NOMO-1 (cell line): ENCODE data around the gene HAUS2.
A peak's percentile ranks its signal among the peaks of the same experiment; 100 is the strongest.
"Not testable (repeated sequence)": the region's sequence is repeated elsewhere in the genome, so short reads cannot be mapped to it uniquely, and the experiment has no call there.

ENCODE experiments used
- DNase-seq, 2 experiments: peaks; one replicate each; lab custom pipeline; 2025; ENCODE audit not compliant: unreplicated experiment in 2 of 2; lab: John Stamatoyannopoulos, UW

Gene HAUS2

DNA sequence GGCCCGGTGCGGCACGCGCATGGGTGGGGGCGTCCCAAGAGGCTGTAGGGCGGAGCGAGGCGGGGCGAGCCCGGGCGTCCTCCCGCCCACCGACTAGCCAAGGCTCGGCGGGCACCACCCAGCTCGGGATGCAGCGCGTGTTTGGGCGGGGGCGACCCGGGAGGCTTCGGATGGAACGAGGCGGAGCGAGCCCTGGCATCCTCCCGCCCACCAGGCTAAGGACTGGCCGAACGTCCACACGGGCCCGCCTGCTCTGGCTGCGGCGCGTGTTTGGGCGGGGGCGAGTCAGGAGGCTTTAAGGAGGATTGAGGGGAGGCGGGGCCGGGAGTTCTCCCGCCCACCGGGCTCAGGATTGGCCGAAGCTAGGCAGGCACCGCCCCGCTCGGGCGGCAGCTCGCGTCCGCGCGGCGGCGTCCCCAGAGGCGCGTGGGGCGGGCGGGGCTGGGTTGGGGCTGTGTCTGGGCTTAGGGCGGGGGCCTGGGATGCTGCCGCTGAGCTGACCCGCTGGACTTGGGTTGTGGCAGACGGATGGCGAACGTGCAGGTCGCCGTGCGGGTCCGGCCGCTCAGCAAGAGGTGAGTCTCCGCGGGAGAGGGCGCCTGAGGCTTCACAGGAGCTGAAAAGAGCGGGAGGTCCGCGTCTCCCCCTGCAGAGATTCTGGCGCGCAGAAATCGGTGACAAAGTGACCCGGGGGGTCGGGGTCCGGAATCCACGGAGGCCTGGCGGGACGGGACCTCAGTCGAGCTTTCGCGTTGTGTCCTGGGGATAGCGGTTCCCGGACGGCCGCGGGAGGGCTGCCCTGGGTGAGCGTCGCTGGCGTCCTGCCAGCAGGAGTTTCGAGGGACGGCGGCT is 26.8 kb downstream of the HAUS2 start, which contains the start of gene STARD9:
Gene STARD9, plus strand, starts transcription at position 419 of the 852 bp plus-strand sequence. Its CDS starts 110 bp downstream, at position 529.
- DNase-seq, result peak; percentile 96 to 98

GRCh38 chr15:42576040-42576594 is 27.5 kb downstream of the HAUS2 start:
- no peak for DNase-seq

GRCh38 chr15:42576776-42577175 is 28.1 kb downstream of the HAUS2 start:
- DNase-seq, result no peak

GRCh38 chr15:42577514-42578031 is 28.9 kb downstream of the HAUS2 start:
- no peak for DNase-seq

- DNase-seq, result no peak
Observed at GRCh38 chr15:42578984-42579537, 30.4 kb downstream of the HAUS2 start.

DNA sequence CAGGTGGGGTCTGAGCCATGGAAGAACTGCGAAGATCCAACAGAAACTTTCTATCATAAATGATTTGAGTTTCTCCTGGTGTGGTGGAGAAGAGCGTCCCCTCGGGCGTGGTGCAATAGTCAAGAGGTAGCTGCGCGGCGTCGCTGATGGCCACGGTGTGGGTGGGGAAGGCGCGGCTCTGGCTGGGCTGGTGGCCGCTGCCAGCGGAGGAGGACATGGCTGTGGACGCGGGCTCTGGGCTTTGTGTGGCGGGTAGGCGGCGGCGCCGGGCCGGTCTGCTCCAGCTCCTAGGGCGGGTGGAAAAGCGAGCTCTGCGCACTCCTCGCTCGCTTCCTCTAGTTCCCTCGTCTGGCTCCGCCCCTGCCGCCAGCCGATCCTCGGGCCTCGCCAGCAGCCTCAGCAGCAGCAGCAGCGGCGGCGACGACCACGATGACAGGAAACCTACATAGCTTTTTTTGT is 32.7 kb downstream of the HAUS2 start:
- peak; percentile 65 to 72 for DNase-seq

GRCh38 chr15:42582569-42583375 is 34.1 kb downstream of the HAUS2 start:
- DNase-seq, result no peak

DNA sequence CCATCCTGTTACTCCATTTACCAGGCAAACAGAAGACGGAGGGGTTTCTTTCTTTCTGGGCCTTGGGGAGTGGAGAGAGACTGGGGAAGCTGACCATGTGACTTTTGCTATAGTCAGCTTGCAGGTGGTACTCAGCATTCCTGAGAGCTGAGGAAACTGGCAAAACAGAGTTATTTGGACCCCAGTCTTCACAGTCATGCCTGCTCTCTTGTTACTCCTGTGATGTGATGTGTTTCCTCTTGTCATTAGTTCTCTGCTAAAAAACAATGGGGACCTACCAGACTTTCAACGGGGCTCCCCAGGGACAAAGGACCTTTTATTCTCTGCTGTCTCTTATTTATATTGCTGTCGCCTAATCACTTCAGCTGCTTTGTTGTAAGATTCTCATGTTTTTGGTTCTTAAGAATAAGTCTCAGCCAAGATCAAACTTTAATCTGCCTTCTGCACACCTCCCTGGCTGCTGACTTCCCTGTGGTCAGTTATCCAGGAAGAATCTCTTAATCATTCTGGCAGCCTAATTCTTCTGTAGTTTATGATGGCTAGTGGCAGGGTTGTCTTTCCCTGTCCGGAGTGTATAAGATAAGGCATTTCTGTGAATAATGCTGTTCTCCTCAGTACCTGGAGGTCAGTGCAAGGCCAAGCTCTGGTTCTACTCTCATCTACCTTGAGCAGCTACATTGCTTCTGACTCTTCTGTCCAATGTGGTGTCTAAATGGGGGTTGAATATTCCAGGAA is 35.6 kb downstream of the HAUS2 start:
- no peak for DNase-seq

DNA sequence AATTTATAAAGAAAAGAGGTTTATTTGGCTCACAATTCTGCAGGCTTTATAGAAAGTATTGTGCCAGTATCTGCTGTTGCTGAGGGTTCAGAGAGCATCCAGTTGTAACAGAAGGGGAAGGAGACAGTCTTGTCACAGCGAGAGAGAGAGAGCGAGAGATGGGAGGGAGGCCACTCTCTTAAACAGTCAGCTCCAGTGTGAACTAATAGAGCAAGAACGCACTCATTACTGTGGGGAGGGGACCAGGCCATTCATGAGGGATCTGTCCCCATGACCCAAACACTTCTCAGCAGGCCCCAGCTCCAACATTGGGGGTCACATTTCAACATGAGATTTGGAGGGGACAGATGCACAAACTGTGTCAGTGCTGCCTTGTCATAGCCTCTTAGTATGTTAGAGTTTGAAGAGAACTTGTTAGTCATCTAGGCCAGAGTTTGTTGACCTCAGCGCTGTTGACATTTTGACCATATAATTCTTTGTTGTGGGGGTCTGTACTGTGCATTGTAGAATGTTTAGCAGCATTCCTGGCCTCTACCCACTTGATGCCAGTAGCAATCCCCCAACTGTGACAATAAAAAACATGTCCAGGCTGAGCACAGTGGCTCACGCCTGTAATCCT is 42.1 kb downstream of the HAUS2 start:
- DNase-seq, result no peak

DNA sequence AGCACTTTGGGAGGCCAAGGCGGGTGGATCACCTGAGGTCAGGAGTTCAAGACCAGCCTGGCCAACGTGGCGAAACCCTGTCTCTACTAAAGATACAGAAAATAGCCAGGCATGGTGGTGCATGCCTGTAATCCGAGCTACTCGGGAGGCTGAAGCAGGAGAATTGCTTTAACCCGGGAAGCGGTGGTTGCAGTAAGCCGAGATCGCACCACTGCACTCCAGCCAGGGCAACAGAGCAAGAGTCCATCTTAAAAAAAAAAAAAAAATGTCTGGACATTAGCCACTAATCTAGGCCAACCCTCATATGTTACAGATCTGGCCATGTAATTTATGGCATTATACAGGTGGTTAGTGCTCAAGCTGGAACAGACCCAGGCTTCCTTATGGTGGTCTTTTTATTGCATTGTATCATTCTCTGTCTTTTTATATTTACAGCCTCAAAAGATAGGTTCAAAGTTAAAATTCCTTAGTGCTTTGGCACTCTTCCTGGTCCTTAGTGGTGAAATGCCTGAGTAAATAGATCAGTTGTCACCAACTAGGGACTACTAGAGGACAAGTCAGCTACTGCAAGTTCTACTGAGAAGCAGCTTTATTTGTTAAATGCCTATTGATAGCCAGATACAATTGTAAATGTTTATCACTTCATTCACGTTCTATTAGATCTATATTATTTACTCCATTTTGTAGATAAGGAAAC is 42.7 kb downstream of the HAUS2 start:
- DNase-seq, result no peak

GRCh38 chr15:42592716-42593115 is 44.1 kb downstream of the HAUS2 start:
- no peak for DNase-seq

DNA sequence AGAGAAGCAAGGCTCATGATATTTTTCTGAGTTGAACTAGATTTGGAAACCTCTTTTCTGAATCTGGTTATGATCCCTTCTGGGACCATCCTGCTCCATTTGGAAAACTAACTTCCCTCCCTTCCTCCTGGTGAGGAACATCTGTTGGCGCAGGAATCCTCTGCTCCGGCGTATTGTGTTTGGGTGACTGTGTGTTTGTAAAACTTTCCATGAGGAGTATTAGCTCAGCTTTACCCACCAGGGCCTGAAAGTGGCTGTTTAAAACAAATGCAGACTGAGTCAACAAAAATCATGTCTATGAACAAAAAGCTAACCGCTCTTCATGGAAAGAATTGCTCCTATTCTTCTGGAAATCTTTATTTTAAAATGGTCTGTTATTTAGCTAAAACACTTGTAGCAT is 44.5 kb downstream of the HAUS2 start:
- DNase-seq, result no peak

GRCh38 chr15:42594095-42594494 is 45.5 kb downstream of the HAUS2 start:
- no peak for DNase-seq

GRCh38 chr15:42595626-42596240 is 47.1 kb downstream of the HAUS2 start:
- no peak for DNase-seq

DNA sequence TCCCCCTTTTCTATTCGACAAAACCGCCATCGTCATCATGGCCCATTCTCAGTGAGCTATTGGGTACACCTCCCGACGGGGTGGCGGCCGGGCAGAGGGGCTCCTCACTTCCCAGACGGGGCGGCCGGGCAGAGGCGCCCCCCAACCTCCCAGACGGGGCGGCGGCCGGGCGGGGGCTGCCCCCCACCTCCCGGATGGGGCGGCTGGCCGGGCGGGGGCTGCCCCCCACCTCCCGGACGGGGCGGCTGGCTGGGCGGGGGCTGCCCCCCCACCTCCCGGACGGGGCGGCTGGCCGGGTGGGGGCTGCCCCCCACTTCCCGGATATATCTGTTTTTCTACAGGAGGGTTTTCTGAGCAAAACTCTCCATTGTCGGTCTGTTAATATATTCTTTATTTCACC is 52.7 kb downstream of the HAUS2 start:
- DNase-seq, result not testable (repeated sequence)

GRCh38 chr15:42602501-42602900 is 53.9 kb downstream of the HAUS2 start:
- DNase-seq, result no peak

GRCh38 chr15:42603978-42604377 is 55.3 kb downstream of the HAUS2 start:
- no peak for DNase-seq

GRCh38 chr15:42604894-42605744 is 56.5 kb downstream of the HAUS2 start:
- DNase-seq, result peak; percentile 39 to 76
